Measurements from ENCODE around the gene CIB1.

Gene CIB1

GRCh38 chr15:90213818-90214204 is 19.9 kb downstream of the CIB1 start:
- DNase-seq = no peak

GRCh38 chr15:90213122-90213817 is 20.5 kb downstream of the CIB1 start:
- no peak for DNase-seq

GRCh38 chr15:90212221-90213098 is 21.3 kb downstream of the CIB1 start:
- no peak for DNase-seq

GRCh38 chr15:90211440-90212143 is 22.1 kb downstream of the CIB1 start:
- DNase-seq = no peak

GRCh38 chr15:90211009-90211408 is 22.7 kb downstream of the CIB1 start:
- no peak for DNase-seq

- DNase-seq = no peak
These were observed 23.1 kb downstream of the CIB1 start for GRCh38 chr15:90210593-90210992.

- no peak for DNase-seq
These were observed 24.1 kb downstream of the CIB1 start for GRCh38 chr15:90209591-90209990.

GRCh38 chr15:90208356-90208755 is 25.4 kb downstream of the CIB1 start:
- no peak for DNase-seq

GRCh38 chr15:90207252-90207651 is 26.5 kb downstream of the CIB1 start:
- DNase-seq = no peak

- DNase-seq = no peak
These were observed 27.9 kb downstream of the CIB1 start for GRCh38 chr15:90205886-90206285.

GRCh38 chr15:90205050-90205848 is 28.5 kb downstream of the CIB1 start:
- no peak for DNase-seq

GRCh38 chr15:90203922-90204321 is 29.8 kb downstream of the CIB1 start:
- no peak for DNase-seq

GRCh38 chr15:90203473-90203872 is 30.3 kb downstream of the CIB1 start:
- no peak for DNase-seq

GRCh38 chr15:90202929-90203328 is 30.8 kb downstream of the CIB1 start:
- no peak for DNase-seq

GRCh38 chr15:90201944-90202375 is 31.8 kb downstream of the CIB1 start:
- DNase-seq = peak; percentile 82

- DNase-seq = peak; percentile 87
These were observed 32.4 kb downstream of the CIB1 start, which contains the start of gene SEMA4B for GRCh38 chr15:90201130-90201943. SEMA4B (plus strand) TSS chr15:90201330; CDS start chr15:90201579, 249 bp downstream.

GRCh38 chr15:90200534-90201129 is 33.1 kb downstream of the CIB1 start:
- peak; percentile 76 for DNase-seq

- no peak for DNase-seq
These were observed 39.1 kb downstream of the CIB1 start for GRCh38 chr15:90194655-90195054.

GRCh38 chr15:90192961-90193786 is 40.6 kb downstream of the CIB1 start:
- DNase-seq = no peak

GRCh38 chr15:90191794-90192509 is 41.8 kb downstream of the CIB1 start:
- DNase-seq = peak; percentile 77
